GOT3 (cell line): ENCODE data around the gene NOL4L.

Experiments used
- DNase-seq: peaks from one replicate; lab custom pipeline; 2025; ENCODE audit warnings: mixed read lengths; lab: John Stamatoyannopoulos, UW

The NOL4L gene

DNA sequence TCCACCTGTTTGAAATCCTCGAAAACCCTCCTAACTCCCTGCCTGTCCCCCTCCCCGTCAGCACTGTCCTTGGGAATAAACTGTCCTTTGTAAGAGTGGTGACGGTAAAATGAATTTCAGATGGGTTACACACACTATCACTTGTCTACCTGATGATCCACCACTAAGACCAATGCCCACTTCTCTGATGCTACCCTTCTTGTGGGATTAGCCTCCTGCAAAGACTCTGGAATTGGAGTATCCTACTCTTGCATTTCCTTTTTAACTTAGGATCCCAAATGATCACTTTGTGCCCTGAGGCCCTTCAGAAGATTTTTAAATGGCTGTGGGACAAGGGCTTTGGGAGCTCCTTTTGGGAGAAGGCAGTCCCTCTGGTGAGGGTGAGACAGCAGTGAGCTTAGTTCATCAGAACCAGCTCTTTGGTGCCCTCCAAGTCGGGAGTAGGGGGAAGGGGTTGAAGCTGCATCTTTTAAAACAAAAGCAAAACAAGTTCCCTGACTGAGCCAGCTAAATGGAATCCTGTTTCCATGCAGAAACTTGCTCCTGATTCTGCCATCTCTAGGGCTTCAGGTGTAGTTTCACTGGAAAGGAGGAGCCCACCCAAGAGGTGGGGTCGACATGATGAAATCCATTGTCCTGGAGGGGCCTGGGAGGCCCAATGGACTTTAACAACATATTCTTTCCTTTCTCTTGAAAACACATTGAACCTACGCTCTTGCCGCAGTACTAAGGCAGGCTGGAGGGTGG lies 140.5 kb downstream of the NOL4L start:
- DNase-seq, result no peak

DNA sequence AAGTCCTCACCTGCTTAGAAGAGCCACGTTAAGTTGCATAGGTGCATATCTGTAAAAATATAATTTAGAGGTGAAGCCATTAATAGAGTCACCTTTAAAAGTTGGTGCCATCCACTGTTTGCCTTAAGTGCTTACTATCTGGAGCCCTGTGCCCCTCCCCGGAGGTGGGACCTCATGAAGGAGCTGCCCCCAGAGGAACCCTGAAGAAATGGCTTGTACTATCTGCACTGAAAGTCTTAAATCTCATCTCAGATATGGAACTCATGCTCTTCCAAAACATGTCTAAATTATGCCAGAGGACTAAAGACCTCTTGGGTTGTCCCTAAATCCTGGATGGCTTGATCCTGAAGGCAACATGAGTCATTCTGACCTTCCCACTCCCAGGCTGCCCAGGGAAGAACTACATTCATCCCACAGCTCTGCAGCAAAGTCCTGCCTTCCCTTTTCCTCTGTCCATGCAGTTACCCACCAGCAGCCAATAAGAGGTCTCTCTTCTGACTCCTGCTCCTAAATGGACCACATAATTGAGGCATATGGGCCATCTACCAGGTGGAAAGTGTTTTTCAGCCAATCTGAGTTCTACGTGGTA lies 141.7 kb downstream of the NOL4L start:
- no peak for DNase-seq

DNA sequence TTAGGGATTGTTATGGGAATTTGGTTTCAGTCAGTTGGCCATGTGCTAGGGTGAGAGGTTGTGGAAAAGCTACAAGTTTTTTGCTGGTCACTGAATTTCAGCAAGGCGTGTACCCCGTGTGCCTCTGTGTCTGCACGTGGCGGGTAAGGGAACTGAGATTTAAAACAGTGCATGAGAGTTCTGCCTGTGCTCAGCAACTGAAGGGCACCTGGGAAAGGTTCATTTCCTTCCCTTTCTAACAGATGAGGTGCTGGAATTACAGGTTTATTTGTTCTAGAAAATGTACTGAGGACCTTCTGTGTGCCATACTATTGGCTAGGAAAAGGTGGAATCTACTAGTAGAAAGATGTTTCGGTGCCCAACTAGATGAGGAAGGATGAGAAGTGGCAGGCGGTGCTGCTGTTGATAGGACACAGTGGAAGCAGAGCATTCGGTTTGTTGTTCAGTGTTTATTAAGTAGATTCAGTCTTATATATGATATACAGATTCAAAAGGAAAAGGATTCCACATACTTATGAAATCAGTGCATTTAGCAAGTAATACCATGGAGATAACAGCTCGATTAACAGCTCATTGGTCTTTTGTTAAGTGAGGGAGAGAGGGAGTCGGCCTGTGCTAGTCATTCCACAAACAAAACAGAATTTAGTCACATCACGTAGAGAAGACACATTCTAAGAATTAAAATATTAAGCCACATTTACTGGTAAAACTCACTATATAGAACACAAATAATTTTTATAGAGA lies 142.3 kb downstream of the NOL4L start:
- DNase-seq, result no peak

DNA sequence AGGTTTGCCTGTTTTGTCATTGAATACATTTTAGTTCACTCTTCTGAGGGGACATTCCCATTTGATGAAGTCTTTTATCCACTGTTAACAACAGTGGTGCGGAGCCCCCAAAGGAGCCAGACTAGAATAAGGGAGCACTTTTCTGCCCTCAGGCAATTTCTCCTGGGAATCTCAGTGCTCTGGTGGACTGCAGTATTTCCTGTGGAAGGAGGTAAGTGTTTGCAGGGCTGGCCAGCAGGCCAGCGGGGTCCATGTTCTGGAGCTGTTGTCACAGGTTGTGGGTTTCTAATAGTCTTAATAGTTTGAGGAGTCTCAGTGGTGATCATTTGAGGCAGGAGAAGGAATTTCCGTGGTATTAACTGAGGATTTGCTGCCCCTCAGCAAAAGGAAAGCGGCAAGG lies 143.5 kb downstream of the NOL4L start:
- no peak for DNase-seq

DNA sequence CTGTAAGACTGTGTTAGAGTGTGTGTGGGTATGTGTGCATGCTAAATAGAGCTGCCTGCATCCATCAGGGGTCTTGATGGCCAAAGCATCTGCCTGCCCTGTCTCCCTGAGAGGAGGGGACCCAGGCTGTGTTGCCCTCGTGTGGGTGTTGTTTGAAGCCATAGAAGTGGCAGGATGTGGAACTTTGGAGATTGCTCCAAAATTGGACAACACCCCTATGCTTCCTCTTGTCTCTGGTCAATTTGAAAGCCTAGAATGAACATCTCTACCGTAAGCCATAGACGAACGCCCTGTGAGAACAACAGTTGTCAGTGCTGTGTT lies 144.4 kb downstream of the NOL4L start:
- DNase-seq, result no peak

GRCh38 chr20:32440069-32440757 lies 144.9 kb downstream of the NOL4L start:
- no peak for DNase-seq

DNA sequence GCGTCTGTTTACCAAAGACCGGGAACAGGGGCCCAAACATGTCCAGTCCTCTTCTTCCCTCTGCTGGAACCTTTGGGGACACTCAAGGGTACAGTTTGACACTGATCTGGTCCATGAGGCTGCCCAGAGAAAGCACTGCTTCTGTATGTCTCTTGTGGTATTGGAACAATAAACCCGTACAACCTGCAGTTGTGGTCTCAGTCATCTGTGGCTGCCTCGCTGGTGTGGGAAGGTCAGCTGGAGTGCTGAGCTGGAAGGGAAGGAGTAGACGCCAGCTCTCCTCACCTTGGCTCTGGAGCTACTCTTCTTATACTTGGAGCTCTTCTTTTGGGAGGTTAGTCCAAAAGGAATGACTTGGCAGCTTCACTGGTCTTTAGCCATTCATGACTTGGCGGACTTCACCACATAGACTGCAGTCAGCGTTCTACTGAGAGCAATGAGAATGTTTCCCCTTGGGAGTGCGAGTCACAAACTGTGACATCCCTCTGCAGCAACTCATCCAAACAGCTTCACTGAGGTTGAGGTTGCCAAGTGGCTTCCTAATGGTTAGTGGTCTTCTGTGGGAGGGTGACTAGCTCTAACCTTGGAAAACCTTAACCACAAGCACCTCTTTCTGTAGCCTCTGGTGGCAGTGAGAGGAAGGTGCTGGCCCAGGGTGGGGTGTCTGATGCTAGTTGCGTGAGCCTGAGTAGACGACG lies 145.9 kb downstream of the NOL4L start:
- peak; percentile 51 for DNase-seq

DNA sequence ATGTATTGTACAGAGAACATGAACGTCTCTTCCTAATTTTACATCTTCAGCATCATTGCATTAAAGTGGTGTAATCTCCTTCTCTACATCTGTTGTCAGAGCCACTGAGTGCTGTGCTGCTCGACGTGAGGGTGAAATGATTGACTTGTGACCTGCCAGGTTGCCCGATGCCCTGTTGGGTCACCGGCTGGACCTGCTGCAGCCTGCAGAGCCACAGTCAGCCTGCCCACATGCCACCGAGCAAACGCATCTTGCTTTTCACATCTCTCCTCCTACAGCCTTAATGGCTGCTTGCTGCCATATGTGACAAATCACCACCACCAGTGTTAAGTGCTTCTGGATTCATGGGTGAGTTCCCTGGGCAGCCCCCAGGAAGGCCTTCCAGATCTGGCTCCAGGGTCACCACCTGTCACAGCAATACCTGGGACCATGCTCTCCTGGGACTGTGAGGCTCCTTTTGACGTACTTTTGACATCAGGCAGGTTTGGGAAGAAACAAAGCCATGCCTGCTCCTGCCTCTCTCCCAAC lies 146.7 kb downstream of the NOL4L start:
- no peak for DNase-seq

- DNase-seq, result no peak
Measured at GRCh38 chr20:32437391-32438074, 147.6 kb downstream of the NOL4L start.

DNA sequence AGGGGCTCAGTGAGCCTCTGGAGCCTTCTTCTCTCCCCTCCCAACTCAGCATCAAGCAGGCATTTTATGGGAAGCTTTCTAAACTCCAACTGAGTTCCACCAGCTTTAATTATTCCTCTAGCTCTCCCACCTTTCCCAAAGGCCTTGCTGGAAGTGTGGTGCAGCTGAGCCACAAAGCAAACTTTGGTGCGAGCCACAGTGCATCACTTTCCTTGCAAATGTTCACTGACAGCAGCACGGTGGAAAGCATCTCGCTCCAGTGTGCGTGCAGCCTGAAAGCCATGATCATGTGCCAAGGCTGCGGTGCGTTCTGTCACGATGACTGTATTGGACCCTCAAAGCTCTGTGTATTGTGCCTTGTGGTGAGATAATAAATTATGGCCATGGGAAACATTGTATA lies 148.2 kb downstream of the NOL4L start:
- DNase-seq, result no peak

DNA sequence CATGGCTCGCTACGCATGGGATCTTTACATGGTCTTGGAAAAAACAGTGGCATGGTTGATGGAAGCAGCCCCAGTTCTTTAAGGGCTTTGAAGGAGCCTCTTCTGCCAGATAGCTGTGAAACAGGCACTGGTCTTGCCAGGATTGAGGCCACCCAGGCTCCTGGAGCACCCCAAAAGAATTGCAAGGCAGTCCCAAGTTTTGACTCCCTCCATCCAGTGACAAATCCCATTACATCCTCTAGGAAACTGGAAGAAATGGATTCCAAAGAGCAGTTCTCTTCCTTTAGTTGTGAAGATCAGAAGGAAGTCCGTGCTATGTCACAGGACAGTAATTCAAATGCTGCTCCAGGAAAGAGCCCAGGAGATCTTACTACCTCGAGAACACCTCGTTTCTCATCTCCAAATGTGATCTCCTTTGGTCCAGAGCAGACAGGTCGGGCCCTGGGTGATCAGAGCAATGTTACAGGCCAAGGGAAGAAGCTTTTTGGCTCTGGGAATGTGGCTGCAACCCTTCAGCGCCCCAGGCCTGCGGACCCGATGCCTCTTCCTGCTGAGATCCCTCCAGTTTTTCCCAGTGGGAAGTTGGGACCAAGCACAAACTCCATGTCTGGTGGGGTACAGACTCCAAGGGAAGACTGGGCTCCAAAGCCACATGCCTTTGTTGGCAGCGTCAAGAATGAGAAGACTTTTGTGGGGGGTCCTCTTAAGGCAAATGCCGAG lies 148.8 kb downstream of the NOL4L start:
- no peak for DNase-seq

- DNase-seq, result no peak
Measured at GRCh38 chr20:32435449-32436107, 149.6 kb downstream of the NOL4L start.

DNA sequence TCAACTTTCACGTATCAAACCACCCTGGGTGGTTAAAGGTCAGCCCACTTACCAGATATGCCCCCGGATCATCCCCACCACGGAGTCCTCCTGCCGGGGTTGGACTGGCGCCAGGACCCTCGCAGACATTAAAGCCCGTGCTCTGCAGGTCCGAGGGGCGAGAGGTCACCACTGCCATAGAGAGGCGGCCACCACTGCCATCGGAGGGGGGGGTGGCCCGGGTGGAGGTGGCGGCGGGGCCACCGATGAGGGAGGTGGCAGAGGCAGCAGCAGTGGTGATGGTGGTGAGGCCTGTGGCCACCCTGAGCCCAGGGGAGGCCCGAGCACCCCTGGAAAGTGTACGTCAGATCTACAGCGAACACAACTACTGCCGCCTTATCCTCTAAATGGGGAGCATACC lies 150.7 kb downstream of the NOL4L start:
- no peak for DNase-seq

DNA sequence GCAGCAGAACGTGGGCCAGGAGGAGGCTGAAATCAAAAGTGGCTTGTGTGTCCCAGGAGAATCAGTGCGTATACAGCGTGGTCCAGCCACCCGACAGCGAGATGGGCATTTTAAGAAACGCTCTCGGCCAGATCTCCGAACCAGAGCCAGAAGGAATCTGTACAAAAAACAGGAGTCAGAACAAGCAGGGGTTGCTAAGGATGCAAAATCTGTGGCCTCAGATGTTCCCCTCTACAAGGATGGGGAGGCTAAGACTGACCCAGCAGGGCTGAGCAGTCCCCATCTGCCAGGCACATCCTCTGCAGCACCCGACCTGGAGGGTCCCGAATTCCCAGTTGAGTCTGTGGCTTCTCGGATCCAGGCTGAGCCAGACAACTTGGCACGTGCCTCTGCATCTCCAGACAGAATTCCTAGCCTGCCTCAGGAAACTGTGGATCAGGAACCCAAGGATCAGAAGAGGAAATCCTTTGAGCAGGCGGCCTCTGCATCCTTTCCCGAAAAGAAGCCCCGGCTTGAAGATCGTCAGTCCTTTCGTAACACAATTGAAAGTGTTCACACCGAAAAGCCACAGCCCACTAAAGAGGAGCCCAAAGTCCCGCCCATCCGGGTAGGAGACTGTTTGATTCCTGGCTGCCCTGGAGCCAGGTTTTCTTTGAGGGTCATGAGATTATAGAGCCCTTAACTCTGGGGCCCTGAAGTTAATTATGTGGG lies 151.7 kb downstream of the NOL4L start:
- DNase-seq, result no peak

DNA sequence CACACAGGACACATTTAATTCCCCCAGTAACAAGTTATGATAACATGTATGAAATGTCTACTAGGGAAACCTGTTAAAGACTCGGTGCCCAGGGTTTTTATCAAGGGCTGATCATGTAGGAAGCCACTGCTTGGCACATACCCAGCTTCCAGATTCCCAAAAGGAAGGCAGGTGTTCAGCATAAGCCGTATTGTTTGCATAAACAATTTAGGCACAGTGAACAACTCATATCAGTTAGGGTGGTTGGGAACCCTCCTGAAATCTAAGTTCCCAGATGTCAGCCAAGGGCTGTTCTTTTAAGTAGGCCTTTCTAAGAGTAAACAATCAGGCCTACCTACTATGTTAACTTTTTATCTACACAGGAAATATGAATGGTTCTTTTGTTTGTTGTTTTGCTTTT lies 152.9 kb downstream of the NOL4L start:
- no peak for DNase-seq

DNA sequence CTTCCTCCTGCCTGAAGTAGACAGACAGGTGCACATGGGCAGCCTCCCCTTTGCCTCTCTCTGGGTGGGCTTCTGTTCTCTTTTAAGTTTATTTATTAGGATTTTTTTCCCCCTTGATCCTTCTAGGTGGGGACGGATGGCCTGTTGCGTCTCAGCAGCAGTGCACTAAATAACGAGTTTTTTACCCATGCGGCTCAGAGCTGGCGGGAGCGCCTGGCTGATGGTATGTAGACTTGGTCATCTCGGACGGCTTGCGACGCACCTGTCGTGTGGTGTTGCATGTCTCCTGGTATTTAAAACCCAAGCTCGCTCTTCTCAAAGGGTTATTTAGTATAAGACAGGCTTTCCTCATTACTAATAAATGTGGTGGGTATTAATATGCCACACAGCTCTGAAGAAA lies 153.7 kb downstream of the NOL4L start:
- DNase-seq, result no peak

DNA sequence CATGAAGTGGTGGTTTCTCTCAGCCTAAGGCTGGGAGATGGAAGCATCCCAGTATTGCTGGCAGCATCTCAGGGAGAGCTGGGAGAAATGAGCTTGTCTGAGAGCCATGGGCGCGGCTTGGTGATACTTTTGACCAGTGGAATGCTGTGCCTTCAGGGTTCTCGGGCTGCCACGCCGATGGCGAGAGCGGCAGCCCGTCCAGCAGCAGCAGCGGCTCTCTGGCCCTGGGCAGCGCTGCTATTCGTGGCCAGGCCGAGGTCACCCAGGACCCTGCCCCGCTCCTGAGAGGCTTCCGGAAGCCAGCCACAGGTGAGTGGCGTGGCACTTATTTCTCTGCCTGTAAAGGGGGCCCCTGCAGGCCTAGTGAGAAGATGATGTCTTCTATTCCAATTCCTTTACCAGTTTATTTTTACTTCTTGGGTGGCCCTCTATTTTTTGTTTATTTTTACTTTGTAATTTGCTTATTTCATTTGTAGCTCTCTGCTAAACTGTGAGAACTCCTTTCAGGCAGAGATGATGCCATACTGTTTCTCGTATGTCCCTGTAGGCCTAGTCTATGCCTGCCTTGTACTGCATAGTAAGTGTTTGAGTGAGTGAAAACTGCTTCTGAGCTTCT lies 155.3 kb downstream of the NOL4L start:
- no peak for DNase-seq

GRCh38 chr20:32429343-32429742 lies 155.8 kb downstream of the NOL4L start:
- DNase-seq, result no peak

GRCh38 chr20:32427996-32428395 lies 157.1 kb downstream of the NOL4L start:
- no peak for DNase-seq
